Parathyroid adenoma (tissue), 2 donors: ENCODE data around the gene B3GNT2.
A peak's percentile ranks its signal among the peaks of the same experiment; 100 is the strongest.
"Not testable (repeated sequence)": the region's sequence is repeated elsewhere in the genome, so short reads cannot be mapped to it uniquely, and the experiment has no call there.

Experiments
- H2AFZ ChIP-seq: fragments of 300-600 bp; sonication (generic); one replicate; pipeline ENCODE4 v1.7.0; 2017; ENCODE audit warnings: antibody characterized with exemption, mild to moderate bottlenecking
- H3K27ac ChIP-seq: fragments of 300-600 bp; sonication (generic); one replicate; pipeline ENCODE4 v1.7.0; 2017
- H3K27me3 ChIP-seq: fragments of 300-600 bp; sonication (generic); one replicate; pipeline ENCODE4 v1.7.0; 2017; ENCODE audit warnings: low read length; ENCODE audit not compliant: control insufficient read depth, insufficient read depth
- H3K36me3 ChIP-seq: fragments of 300-600 bp; sonication (generic); one replicate; pipeline ENCODE4 v1.7.0; 2017; ENCODE audit warnings: low read length; ENCODE audit not compliant: control insufficient read depth, insufficient read depth
- H3K4me1 ChIP-seq: fragments of 300-600 bp; sonication (generic); one replicate; pipeline ENCODE4 v1.7.0; 2017; ENCODE audit warnings: control low read depth
- H3K4me2 ChIP-seq: fragments of 300-600 bp; sonication (generic); one replicate; pipeline ENCODE4 v1.7.0; 2017; ENCODE audit warnings: low read length
- H3K4me3 ChIP-seq: fragments of 300-600 bp; sonication (generic); one replicate; pipeline ENCODE4 v1.7.0; 2017; ENCODE audit warnings: low read depth, low read length
- H3K79me2 ChIP-seq: fragments of 300-600 bp; sonication (generic); one replicate; pipeline ENCODE4 v1.7.0; 2017; ENCODE audit warnings: control low read depth
- H3K9ac ChIP-seq: fragments of 300-600 bp; sonication (generic); one replicate; pipeline ENCODE4 v1.7.0; 2017; ENCODE audit warnings: mild to moderate bottlenecking
- H3K9me3 ChIP-seq: fragments of 300-600 bp; sonication (generic); one replicate; pipeline ENCODE4 v1.7.0; 2017; ENCODE audit warnings: low read length; ENCODE audit not compliant: control insufficient read depth
- TF ChIP-seq, protein P1 (sequence below): fragments of 300-600 bp; sonication (generic); IDR thresholded peaks from one replicate; pipeline ENCODE4 v1.7.0; 2017; ENCODE audit warnings: antibody characterized with exemption, mild to moderate bottlenecking
- donor health status: primary hyperparathyroidism.

The B3GNT2 gene, protein sequence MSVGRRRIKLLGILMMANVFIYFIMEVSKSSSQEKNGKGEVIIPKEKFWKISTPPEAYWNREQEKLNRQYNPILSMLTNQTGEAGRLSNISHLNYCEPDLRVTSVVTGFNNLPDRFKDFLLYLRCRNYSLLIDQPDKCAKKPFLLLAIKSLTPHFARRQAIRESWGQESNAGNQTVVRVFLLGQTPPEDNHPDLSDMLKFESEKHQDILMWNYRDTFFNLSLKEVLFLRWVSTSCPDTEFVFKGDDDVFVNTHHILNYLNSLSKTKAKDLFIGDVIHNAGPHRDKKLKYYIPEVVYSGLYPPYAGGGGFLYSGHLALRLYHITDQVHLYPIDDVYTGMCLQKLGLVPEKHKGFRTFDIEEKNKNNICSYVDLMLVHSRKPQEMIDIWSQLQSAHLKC

DNA sequence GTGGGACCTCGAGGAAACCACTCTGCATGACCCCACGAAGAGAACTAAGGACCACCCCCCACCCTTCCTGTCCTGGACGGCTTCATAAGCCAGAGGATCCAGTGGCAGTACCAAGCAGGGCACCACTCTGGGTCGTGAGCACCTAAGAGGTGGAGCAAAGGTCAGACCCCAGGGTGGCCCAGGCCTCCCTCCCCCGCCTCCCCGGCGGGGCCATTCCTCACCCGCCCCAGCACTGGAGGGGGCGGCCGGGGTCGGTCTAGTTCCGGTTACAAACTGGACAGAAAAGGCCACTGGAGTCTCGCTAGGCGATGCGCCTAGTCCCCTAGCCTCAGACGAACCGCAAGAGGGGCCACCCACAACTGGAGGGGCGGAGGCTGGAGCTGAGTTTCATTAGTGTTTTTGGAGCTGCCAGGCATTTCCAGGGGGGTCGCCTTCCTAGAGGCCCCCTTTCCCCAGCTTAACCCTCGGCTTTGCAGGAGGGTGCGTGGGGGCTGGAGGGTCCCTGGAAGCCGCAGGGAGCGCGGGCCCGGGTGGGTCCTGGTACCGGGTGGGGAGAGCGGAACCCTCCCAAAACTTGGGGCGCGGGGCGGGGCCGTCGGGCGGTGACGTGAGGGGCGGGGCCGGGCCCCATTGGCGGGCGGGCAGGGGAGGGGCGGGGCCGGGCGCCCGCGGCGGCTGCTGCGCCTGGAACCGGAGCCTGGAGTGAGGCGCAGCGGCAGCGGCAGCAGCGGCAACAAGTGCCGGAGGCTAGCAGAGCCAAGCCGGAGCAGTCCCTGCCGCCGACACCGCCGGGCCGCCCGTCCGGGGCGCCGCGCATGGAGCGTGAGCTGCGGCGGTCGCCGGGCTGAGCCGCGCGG, at the start of gene B3GNT2:
Gene B3GNT2 (plus strand): TSS at position 695 of the 857 bp plus-strand sequence. CDS start 26,106 bp downstream, outside the sequence.
- Histone ChIP-seq H3K4me3 (peak within 1 kb of the TSS; percentile 66), H3K9me3 (no peaks in the 10 kb centered on the region), H3K27me3 (no peaks in the 10 kb centered on the region), H3K79me2 (peaks cover 11% of the 10 kb centered on the region), H3K9ac (no peak within 1 kb of the TSS), H3K27ac (peak within 1 kb of the TSS; percentile 50), H2AFZ (peak within 1 kb of the TSS; percentile 94), H3K4me1 (peaks cover 4% of the 10 kb centered on the region), H3K4me2 (peak within 1 kb of the TSS; percentile 64), H3K36me3 (no peaks in the 10 kb centered on the region)
- TF ChIP-seq, protein P1, sequence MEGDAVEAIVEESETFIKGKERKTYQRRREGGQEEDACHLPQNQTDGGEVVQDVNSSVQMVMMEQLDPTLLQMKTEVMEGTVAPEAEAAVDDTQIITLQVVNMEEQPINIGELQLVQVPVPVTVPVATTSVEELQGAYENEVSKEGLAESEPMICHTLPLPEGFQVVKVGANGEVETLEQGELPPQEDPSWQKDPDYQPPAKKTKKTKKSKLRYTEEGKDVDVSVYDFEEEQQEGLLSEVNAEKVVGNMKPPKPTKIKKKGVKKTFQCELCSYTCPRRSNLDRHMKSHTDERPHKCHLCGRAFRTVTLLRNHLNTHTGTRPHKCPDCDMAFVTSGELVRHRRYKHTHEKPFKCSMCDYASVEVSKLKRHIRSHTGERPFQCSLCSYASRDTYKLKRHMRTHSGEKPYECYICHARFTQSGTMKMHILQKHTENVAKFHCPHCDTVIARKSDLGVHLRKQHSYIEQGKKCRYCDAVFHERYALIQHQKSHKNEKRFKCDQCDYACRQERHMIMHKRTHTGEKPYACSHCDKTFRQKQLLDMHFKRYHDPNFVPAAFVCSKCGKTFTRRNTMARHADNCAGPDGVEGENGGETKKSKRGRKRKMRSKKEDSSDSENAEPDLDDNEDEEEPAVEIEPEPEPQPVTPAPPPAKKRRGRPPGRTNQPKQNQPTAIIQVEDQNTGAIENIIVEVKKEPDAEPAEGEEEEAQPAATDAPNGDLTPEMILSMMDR: no peak

DNA sequence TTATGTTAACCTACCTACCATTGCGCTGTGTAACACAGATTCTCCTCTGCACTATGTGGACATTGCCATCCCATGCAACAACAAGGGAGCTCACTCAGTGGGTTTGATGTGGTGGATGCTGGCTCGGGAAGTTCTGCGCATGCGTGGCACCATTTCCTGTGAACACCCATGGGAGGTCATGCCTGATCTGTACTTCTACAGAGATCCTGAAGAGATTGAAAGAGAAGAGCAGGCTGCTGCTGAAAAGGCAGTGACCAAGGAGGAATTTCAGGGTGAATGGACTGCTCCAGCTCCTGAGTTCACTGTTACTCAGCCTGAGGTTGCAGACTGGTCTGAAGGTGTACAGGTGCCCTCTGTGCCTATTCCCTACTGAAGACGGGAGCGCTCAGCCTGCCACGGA, 49.1 kb upstream of the B3GNT2 start:
- not testable (repeated sequence) for H3K9me3 ChIP-seq, H3K4me2 ChIP-seq, H3K4me1 ChIP-seq, H3K79me2 ChIP-seq, H3K36me3 ChIP-seq, H2AFZ ChIP-seq, H3K9ac ChIP-seq, H3K27ac ChIP-seq, H3K27me3 ChIP-seq, H3K4me3 ChIP-seq

DNA sequence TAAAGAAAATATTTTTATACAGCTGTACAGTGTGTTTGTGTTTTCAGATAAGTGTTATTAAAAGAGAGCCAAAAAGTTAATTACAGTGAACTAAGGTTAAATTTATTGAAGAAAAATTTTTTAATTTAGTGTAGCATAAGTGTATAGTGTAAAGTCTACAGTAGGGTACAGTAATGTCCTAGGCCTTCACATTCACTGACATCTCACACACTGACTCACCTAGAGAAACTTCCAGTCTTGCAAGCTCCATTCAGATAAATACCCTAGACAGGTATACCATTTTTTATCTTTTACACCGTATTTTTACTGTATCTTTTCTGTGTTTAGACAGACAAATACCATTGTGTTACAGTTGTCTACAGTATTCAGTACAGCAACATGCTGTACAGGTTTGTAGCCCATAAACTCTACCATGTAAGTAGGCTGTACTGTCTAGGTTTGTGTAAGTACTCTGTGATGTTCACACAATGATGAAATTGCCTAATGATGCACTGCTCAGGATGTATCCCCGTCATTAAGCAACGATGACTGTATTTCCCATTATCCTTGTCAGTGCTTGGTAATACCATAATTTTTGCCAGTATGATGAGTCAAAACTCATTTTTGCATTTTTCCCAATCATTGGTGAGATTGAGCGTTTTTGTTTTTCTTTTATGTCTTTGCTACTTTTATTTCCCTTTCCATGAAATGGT, 48.2 kb upstream of the B3GNT2 start:
- H3K27ac ChIP-seq: no peak overlapping the region
- no peaks in the 10 kb centered on the region for H3K27me3 ChIP-seq
- H3K79me2 ChIP-seq: no peaks in the 10 kb centered on the region
- no peaks in the 10 kb centered on the region for H3K9me3 ChIP-seq
- no peak overlapping the region for H2AFZ ChIP-seq
- no peak overlapping the region for H3K9ac ChIP-seq
- no peaks in the 10 kb centered on the region for H3K36me3 ChIP-seq
- no peak overlapping the region for H3K4me2 ChIP-seq
- no peak overlapping the region for H3K4me3 ChIP-seq
- no peaks in the 10 kb centered on the region for H3K4me1 ChIP-seq
- TF ChIP-seq, protein P1: no peak

DNA sequence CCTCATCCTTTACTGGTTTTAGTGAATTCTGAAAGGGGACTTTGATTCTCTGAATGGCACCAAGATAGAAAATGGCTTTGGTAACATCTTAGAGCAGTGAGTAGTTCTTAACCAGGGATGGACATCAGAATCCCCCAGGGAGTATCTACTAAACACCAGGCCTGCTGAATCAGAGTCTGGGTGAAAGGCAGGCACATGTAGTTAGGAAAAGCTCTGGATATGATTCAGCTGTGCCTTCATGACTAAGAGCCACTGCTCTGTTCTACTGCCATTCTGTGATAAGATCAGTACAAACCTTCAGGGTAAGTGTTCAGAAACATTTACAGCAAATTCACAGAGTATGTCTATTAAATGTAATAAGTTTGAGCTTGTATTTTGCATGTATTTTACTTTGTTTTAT, 46.2 kb upstream of the B3GNT2 start:
- H3K4me1 ChIP-seq: no peaks in the 10 kb centered on the region
- H3K9ac ChIP-seq: no peak overlapping the region
- H3K9me3 ChIP-seq: no peaks in the 10 kb centered on the region
- H3K4me2 ChIP-seq: no peak overlapping the region
- H3K27me3 ChIP-seq: no peaks in the 10 kb centered on the region
- TF ChIP-seq, protein P1: no peak
- H2AFZ ChIP-seq: no peak overlapping the region
- no peaks in the 10 kb centered on the region for H3K36me3 ChIP-seq
- no peak overlapping the region for H3K4me3 ChIP-seq
- H3K27ac ChIP-seq: no peak overlapping the region
- H3K79me2 ChIP-seq: no peaks in the 10 kb centered on the region
